ENCODE results near the gene KRTAP13-4. TPM values are rescaled to one million over a fixed set of nuclear protein-coding genes. Genes with fewer than 3 reads are reported as not detected.

KRTAP13-4 gene
- total and polyA plus RNA-seq, 7 donors = not detected

DNA sequence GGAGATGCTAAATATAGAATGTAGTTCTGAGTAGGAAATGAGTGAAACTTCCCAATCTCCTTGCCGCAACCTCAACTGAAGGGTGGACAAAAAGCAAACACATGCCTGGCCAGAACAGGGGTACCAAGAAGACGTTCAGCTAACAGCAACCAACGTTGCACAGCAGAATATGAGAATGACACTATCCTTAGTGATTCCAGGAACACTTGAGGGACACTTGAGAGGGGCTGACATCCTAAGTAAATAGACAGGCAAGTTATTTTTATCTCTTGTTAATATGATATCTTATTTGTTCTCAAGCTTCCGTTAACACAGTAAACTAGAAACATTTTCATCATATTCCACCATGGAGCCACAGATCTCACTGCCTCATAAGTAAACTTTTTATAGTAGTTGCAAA, 49.2 kb downstream of the KRTAP13-4 start:
- Histone ChIP-seq H3K27me3 (no peaks in the 10 kb centered on the region), H3K36me3 (no peaks in the 10 kb centered on the region), H3K9me3 (no peaks in the 10 kb centered on the region), H3K27ac (no peak overlapping the region), H3K4me3 (no peak overlapping the region), H3K4me1 (no peaks in the 10 kb centered on the region)
- intact Hi-C loops (cut with DNase I) = no loop called here
- WGBS, 2 donors = 62 to 69% methylated on average over 4 of the region's 4 CpGs
- no peak for DNase-seq
- TF ChIP-seq POLR2AphosphoS5 (IDR thresholded peaks at IDR 0.05) = no peak
- TF ChIP-seq POLR2A (IDR thresholded peaks at IDR 0.05) = no peak
- TF ChIP-seq, protein P1, sequence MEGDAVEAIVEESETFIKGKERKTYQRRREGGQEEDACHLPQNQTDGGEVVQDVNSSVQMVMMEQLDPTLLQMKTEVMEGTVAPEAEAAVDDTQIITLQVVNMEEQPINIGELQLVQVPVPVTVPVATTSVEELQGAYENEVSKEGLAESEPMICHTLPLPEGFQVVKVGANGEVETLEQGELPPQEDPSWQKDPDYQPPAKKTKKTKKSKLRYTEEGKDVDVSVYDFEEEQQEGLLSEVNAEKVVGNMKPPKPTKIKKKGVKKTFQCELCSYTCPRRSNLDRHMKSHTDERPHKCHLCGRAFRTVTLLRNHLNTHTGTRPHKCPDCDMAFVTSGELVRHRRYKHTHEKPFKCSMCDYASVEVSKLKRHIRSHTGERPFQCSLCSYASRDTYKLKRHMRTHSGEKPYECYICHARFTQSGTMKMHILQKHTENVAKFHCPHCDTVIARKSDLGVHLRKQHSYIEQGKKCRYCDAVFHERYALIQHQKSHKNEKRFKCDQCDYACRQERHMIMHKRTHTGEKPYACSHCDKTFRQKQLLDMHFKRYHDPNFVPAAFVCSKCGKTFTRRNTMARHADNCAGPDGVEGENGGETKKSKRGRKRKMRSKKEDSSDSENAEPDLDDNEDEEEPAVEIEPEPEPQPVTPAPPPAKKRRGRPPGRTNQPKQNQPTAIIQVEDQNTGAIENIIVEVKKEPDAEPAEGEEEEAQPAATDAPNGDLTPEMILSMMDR (IDR thresholded peaks at IDR 0.05) = no peak
- no peak for TF ChIP-seq EP300 (IDR thresholded peaks at IDR 0.05)

DNA sequence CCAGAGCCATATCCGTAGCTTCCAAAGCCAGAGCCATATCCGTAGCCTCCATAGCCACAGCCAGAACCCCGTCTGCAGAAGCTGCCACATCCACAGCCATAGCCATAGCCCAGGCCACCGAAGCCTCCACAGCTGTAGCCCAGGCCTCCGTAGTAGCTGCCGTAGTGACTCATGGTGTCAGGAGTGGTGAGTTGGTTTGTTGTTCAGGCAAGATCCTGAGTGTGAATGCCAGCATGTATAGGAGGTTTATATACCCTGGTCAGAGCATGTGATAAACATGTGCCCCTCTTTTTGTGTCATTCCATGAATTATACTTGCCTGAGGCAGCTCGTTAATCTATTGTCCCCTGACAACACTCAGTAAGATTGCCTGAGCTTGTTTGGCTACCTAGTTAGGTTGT, 50.1 kb downstream of the KRTAP13-4 start, which contains the start of gene KRTAP19-1:
TSS of gene KRTAP19-1 (minus strand) at position 223 of the 400 bp plus-strand sequence. CDS start at position 173, 50 bp downstream.
- WGBS, 2 donors = 87 to 90% methylated on average over 7 of the region's 7 CpGs
- H3K4me3 ChIP-seq = no peak within 1 kb of the TSS
- H3K9me3 ChIP-seq = no peaks in the 10 kb centered on the region
- no peaks in the 10 kb centered on the region for H3K27me3 ChIP-seq
- H3K36me3 ChIP-seq = no peaks in the 10 kb centered on the region
- H3K4me1 ChIP-seq = no peaks in the 10 kb centered on the region
- intact Hi-C loops (cut with DNase I) = no loop called here
- H3K27ac ChIP-seq = no peak within 1 kb of the TSS
- TF ChIP-seq, protein P1 (IDR thresholded peaks at IDR 0.05) = no peak
- no peak for TF ChIP-seq POLR2AphosphoS5 (IDR thresholded peaks at IDR 0.05)
- TF ChIP-seq POLR2A (IDR thresholded peaks at IDR 0.05) = no peak
- no peak for TF ChIP-seq EP300 (IDR thresholded peaks at IDR 0.05)
- no peak for DNase-seq

Other genes starting within 250 kb of the KRTAP13-4 start
- under 1 TPM in 1 of 4 donors, not detected in 3; 0.71 TPM for gene CLDN8, start 214.1 kb upstream of the KRTAP13-4 start, total RNA-seq
- 10 to 100 TPM in 1 of 3 donors, 1 to 10 TPM in 2; 3.1 to 21.0 (median 6.9) TPM for gene CLDN8, start 214.1 kb upstream of the KRTAP13-4 start, polyA plus RNA-seq
- not detected for gene KRTAP24-1, start 147.3 kb upstream of the KRTAP13-4 start, total RNA-seq
- gene KRTAP24-1, start 147.3 kb upstream of the KRTAP13-4 start, polyA plus RNA-seq = not detected
- gene KRTAP25-1, start 140.7 kb upstream of the KRTAP13-4 start, total RNA-seq = not detected
- not detected for gene KRTAP25-1, start 140.7 kb upstream of the KRTAP13-4 start, polyA plus RNA-seq
- not detected for gene KRTAP26-1, start 109.9 kb upstream of the KRTAP13-4 start, total RNA-seq
- not detected for gene KRTAP26-1, start 109.9 kb upstream of the KRTAP13-4 start, polyA plus RNA-seq
- not detected for gene KRTAP27-1, start 92.5 kb upstream of the KRTAP13-4 start, total RNA-seq
- not detected for gene KRTAP27-1, start 92.5 kb upstream of the KRTAP13-4 start, polyA plus RNA-seq
- gene KRTAP23-1, start 81.6 kb upstream of the KRTAP13-4 start, total RNA-seq = not detected
- gene KRTAP23-1, start 81.6 kb upstream of the KRTAP13-4 start, polyA plus RNA-seq = not detected
- not detected for gene KRTAP13-2, start 57.9 kb upstream of the KRTAP13-4 start, total RNA-seq
- gene KRTAP13-2, start 57.9 kb upstream of the KRTAP13-4 start, polyA plus RNA-seq = 1 to 10 TPM; 1.8 to 6.0 (median 2.4) TPM
- gene KRTAP13-1, start 34.2 kb upstream of the KRTAP13-4 start, total RNA-seq = not detected
- gene KRTAP13-1, start 34.2 kb upstream of the KRTAP13-4 start, polyA plus RNA-seq = not detected
- not detected for gene KRTAP13-3, start 4.3 kb upstream of the KRTAP13-4 start, total RNA-seq
- not detected for gene KRTAP13-3, start 4.3 kb upstream of the KRTAP13-4 start, polyA plus RNA-seq
- not detected for gene KRTAP15-1, start 10.1 kb downstream of the KRTAP13-4 start, total RNA-seq
- gene KRTAP15-1, start 10.1 kb downstream of the KRTAP13-4 start, polyA plus RNA-seq = not detected
- not detected for gene KRTAP19-1, start 50.1 kb downstream of the KRTAP13-4 start, total RNA-seq
- not detected for gene KRTAP19-1, start 50.1 kb downstream of the KRTAP13-4 start, polyA plus RNA-seq
- not detected for gene KRTAP19-2, start 57.2 kb downstream of the KRTAP13-4 start, total RNA-seq
- gene KRTAP19-2, start 57.2 kb downstream of the KRTAP13-4 start, polyA plus RNA-seq = not detected
- not detected for gene KRTAP19-3, start 61.8 kb downstream of the KRTAP13-4 start, total RNA-seq
- not detected for gene KRTAP19-3, start 61.8 kb downstream of the KRTAP13-4 start, polyA plus RNA-seq
- not detected for gene KRTAP19-4, start 66.9 kb downstream of the KRTAP13-4 start, total RNA-seq
- not detected for gene KRTAP19-4, start 66.9 kb downstream of the KRTAP13-4 start, polyA plus RNA-seq
- gene KRTAP19-5, start 71.9 kb downstream of the KRTAP13-4 start, total RNA-seq = not detected
- gene KRTAP19-5, start 71.9 kb downstream of the KRTAP13-4 start, polyA plus RNA-seq = not detected
- not detected for gene KRTAP19-6, start 111.6 kb downstream of the KRTAP13-4 start, total RNA-seq
- not detected for gene KRTAP19-6, start 111.6 kb downstream of the KRTAP13-4 start, polyA plus RNA-seq
- not detected for gene KRTAP19-7, start 131.1 kb downstream of the KRTAP13-4 start, total RNA-seq
- gene KRTAP19-7, start 131.1 kb downstream of the KRTAP13-4 start, polyA plus RNA-seq = not detected
- gene KRTAP22-2, start 160.2 kb downstream of the KRTAP13-4 start, total RNA-seq = not detected
- gene KRTAP22-2, start 160.2 kb downstream of the KRTAP13-4 start, polyA plus RNA-seq = not detected
- not detected for gene KRTAP6-3, start 162.2 kb downstream of the KRTAP13-4 start, total RNA-seq
- gene KRTAP6-3, start 162.2 kb downstream of the KRTAP13-4 start, polyA plus RNA-seq = not detected
- not detected for gene KRTAP6-2, start 168.7 kb downstream of the KRTAP13-4 start, total RNA-seq
- gene KRTAP6-2, start 168.7 kb downstream of the KRTAP13-4 start, polyA plus RNA-seq = not detected
- gene KRTAP22-1, start 170.9 kb downstream of the KRTAP13-4 start, total RNA-seq = not detected
- not detected for gene KRTAP22-1, start 170.9 kb downstream of the KRTAP13-4 start, polyA plus RNA-seq
- gene KRTAP6-1, start 183.7 kb downstream of the KRTAP13-4 start, total RNA-seq = not detected
- not detected for gene KRTAP6-1, start 183.7 kb downstream of the KRTAP13-4 start, polyA plus RNA-seq
- not detected for gene KRTAP20-1, start 186.2 kb downstream of the KRTAP13-4 start, total RNA-seq
- gene KRTAP20-1, start 186.2 kb downstream of the KRTAP13-4 start, polyA plus RNA-seq = not detected
- not detected for gene KRTAP20-4, start 190.4 kb downstream of the KRTAP13-4 start, total RNA-seq
- not detected for gene KRTAP20-4, start 190.4 kb downstream of the KRTAP13-4 start, polyA plus RNA-seq
- not detected for gene KRTAP20-2, start 205.0 kb downstream of the KRTAP13-4 start, total RNA-seq
- not detected for gene KRTAP20-2, start 205.0 kb downstream of the KRTAP13-4 start, polyA plus RNA-seq
- not detected for gene KRTAP20-3, start 212.6 kb downstream of the KRTAP13-4 start, total RNA-seq
- not detected for gene KRTAP20-3, start 212.6 kb downstream of the KRTAP13-4 start, polyA plus RNA-seq

Measured in sigmoid colon (tissue), 7 donors.